Medulla oblongata (tissue), 1 donor: ENCODE data around the gene MANSC4.
"Not testable (repeated sequence)": the region's sequence is repeated elsewhere in the genome, so short reads cannot be mapped to it uniquely, and the experiment has no call there.

Experiments
- DNase-seq: peaks from one replicate; pipeline ENCODE4 v3.0.0-alpha.2; 2015; ENCODE audit errors: extremely low spot score

The MANSC4 gene

DNA sequence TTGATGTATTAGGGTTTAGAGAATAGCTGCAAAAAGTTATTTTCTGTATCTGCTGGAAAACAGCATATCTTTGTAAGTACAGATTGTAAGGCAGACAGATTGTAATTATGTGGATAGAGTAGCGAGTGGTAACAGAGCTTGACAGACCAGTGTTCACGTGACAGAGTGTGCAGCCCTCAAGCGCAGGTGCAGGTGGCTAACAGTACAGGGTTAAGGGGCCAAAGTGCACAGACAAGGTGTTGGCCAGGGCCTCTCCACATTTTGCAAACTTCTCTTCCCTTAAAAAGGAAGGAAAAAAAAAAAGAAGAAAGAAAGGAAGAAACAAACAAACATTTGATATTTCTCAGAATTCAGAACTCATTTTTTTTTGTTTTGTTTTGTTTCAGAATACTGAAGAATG lies 25.2 kb downstream of the MANSC4 start:
- no peak for DNase-seq

DNA sequence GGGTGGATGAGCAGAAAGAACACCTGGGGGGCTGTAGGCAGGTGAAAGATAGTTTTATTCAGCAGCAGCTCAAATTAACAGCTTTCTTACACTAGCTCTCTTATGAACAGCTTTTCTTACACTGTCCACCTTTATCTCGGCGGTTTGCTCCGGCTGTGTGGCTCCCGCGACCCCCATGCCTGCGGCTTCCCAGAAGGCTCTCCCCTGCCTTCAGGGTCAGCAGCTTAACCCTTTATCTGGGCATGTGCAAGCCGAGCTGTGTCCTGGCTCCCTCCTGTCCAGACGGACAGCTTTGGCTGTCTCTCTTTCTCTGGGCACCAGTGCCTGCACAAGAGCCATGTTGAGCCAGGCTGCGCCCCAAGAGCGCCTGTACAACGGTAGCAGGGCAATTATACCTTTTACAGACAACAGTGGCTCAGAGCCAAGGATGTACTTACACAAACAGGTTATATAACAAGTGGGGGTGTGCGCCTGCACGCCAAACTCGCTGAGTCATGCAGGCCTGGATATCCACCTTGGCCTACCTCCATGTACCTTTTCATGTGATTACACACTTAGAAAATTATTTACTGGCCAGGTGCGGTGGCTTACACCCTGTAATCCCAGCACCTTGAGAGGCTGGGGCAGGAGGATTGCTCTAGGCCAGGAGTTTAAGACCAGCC lies 28.5 kb downstream of the MANSC4 start:
- no peak for DNase-seq

DNA sequence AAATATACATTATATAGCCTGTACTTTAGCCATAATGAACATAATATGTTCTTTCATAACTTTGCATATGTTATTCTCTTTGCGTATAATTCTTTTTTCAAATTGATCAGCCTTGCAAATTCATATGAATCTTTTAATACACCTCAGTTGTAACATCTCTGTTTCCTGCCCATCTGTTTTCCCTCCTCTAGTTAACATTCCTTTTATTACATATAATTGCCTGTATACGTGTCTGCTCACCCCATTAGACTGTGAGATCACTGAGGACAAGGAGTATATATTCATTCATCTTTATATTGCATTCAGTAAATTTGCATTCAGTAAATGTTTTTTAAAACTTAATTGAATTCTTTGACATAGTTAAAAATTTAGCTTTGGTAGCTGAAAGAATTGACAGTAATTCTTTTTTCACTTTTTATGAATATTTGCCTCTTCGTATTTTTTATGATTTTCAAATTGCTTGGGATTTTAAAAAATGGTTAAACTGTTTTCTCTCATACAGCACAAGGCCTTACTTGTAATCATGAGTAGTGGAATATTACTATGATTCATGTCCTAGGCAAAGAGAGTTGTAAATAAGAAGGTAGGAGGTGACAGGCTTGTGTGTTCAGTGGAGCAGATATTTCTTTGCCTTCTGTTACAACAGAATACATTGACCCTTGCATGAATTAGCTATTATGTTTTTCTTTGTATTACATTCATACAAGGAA lies 32.8 kb downstream of the MANSC4 start:
- DNase-seq, result no peak

DNA sequence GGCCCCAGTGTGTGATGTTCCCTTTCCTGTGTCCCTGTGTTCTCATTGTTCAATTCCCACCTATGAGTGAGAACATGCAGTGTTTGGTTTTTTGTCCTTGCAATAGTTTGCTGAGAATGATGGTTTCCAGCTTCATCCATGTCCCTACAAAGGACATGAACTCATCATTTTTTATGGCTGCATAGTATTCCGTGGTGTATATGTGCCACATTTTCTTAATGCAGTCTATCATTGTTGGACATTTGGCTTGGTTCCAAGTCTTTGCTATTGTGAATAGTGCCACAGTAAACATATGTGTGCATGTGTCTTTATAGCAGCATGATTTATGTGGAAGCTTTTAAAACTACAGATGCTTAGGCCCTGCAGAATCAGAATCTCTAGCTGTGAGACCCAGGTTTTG lies 34.3 kb downstream of the MANSC4 start:
- not testable (repeated sequence) for DNase-seq

DNA sequence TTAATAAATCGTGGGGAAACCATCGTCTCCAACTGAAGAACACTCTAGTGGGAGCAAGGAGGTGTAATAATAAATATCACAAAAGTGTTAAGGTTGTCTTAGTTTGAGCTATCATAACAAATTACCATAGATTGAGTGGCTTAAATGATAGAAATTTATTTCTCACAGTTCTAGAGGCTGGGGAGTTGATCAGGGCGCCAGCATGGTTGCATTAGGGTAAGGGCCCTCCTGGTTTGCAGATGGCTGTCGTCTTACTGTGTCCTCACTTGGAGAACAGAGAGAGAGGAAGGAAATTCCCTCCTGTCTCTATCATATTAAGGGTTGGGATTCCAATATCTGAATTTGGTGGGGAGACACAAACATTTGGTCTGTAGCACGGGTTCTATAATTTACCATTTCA lies 36.4 kb downstream of the MANSC4 start:
- no peak for DNase-seq

DNA sequence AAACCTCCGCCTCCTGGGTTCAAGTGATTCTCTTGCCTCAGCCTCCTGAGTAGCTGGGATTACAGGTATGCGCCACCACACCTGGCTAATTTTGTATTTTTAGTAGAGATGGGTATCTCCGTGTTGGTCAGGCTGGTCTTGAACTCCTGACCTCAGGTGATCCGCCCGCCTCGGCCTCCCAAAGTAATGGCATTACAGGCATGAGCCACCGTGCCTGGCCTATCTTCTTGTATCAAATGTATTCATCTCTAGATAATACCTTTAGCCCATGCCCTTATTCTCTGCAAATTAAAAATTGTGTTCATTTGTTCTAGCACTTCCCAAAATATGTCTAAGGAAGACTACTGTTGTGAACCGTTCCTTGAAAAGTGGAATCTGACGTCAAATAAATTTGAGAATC lies 45.7 kb downstream of the MANSC4 start:
- not testable (repeated sequence) for DNase-seq

DNA sequence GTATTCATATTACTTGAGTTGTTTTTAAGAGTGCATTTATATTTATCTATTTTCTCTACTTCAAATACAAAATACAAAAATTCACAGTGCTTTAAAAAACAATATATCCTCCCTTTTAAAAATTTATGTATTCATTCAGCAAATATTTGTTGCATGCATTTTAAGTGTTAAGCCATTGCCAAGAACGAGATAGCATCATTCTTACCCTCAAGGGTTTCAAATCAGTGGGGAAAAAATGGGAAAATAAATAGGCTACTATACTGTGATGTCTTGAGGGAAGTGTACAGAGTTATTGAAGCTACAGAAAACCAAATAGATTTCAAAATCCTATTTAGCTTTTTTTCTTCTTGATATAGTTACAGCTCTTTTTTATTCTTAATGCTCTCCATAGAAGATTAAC lies 46.2 kb downstream of the MANSC4 start:
- no peak for DNase-seq

DNA sequence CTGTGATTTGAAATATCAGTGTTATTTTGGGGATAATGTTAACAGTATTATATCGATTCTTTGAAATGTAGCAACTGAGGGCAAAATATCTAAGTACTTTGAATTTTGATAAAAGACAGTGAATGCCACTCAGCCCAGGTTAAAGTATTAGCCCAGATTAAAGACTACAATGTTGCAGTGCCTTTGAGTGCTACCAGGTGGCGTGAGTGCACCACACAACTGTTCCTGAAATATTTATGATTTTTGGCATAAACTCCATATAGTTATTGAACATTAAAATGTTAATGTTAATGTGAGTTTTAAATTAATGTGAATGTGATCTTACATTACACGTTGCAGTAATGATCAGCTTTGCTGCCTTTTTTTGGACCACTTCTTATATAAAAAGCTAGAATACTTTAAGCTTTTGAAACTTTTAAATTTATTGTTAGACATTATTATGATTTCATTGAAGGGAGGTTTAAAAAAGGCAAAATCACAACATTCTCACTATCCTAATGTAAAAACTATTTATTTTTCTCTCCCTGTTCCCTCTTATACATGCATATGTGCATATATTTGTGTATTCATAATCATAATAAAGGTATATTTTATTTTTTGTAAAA lies 46.9 kb downstream of the MANSC4 start:
- peak; percentile 17 for DNase-seq

DNA sequence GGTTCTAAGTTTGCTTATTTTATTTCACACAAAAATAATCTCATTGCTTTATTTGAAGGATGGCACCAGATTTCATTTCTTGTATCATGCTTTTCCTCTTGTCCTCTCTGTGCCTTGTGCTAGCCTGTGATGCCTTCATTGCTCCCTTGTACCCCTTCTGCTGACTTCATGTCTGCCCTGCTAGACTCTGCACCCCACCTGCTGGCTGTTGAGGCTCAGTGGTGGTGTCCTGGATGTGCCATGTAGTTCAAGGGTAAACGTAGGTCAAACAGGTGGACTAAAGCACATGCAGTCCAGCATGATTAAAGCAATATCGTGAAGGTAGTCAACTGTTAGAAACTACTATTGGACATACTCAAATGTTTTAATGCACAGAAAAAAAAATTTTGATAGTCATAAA lies 47.8 kb downstream of the MANSC4 start:
- DNase-seq, result no peak

DNA sequence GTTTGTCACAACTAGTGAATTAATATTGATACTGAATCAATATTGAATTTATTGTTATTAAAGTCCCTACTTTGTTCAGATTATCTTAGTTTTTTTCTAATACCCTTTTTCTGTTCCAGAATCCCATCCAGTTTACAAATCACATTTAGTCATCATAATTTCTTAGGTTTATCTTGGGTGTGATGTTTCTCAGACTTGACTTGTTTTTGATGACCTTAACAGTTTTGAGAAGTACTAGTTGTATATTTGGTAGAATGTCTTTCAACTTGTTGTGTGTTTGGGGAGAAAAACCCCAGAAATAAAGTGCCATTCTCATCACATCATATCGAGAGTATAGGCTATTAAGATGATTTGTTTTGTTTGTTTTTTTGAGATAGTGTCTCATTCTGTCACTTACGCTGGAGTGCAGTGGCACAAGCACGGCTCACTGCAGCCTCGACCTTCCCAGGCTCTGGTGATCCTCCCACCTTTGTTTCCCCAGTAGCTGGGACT lies 49.9 kb downstream of the MANSC4 start:
- DNase-seq, result no peak

DNA sequence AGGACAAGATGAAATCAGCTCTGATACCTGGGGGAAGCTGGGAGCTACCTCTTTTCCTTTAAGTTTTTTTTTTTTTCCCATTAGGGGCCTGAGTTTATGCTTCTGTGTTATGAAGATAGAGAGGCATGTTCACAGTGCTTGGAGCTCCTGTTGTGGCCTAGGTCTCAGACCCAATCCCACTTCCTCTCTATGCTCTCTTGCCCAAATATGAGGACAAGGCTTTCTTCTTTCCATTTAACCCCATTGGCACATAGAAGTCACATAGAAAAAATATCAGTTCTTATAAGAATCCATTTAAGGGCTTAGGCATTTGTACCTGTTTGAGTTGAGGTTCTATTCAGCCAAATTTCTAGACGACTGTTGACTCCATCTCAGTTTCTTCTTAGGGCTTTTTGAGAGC lies 56.8 kb downstream of the MANSC4 start:
- DNase-seq, result no peak
